ENCODE measurements around the gene CASP8. TPM values are rescaled to one million over a fixed set of nuclear protein-coding genes. Genes with fewer than 3 reads are reported as not detected.

CASP8 gene
- total and polyA plus RNA-seq, 9 donors = 6.7 to 20.2 (median 12.6) TPM

- Histone ChIP-seq H3K36me3 (no peaks in the 10 kb centered on the region), H3K27me3 (no peaks in the 10 kb centered on the region), H3K9me3 (no peaks in the 10 kb centered on the region), H3K4me1 (ENCODE audit: insufficient read depth) (no peaks in the 10 kb centered on the region), H3K27ac (no peak overlapping the region), H3K4me3 (no peak overlapping the region)
- intact Hi-C loops (cut with DNase I) = no loop called here
- WGBS, 3 donors = 89 to 92% (median 91%) methylated on average over 5 of the region's 5 CpGs
- no peak for DNase-seq
- TF ChIP-seq EP300 (IDR thresholded peaks at IDR 0.05) (no peak), POLR2A (IDR thresholded peaks at IDR 0.05) (no peak)
- TF ChIP-seq, protein P1, sequence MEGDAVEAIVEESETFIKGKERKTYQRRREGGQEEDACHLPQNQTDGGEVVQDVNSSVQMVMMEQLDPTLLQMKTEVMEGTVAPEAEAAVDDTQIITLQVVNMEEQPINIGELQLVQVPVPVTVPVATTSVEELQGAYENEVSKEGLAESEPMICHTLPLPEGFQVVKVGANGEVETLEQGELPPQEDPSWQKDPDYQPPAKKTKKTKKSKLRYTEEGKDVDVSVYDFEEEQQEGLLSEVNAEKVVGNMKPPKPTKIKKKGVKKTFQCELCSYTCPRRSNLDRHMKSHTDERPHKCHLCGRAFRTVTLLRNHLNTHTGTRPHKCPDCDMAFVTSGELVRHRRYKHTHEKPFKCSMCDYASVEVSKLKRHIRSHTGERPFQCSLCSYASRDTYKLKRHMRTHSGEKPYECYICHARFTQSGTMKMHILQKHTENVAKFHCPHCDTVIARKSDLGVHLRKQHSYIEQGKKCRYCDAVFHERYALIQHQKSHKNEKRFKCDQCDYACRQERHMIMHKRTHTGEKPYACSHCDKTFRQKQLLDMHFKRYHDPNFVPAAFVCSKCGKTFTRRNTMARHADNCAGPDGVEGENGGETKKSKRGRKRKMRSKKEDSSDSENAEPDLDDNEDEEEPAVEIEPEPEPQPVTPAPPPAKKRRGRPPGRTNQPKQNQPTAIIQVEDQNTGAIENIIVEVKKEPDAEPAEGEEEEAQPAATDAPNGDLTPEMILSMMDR (IDR thresholded peaks at IDR 0.05) = no peak
These were observed 40.8 kb upstream of the CASP8 start for GRCh38 chr2:201219328-201220096.

GRCh38 chr2:201220102-201220570 lies 40.2 kb upstream of the CASP8 start:
- Histone ChIP-seq H3K9me3 (no peaks in the 10 kb centered on the region), H3K4me3 (no peak overlapping the region), H3K36me3 (no peaks in the 10 kb centered on the region), H3K27me3 (no peaks in the 10 kb centered on the region), H3K4me1 (ENCODE audit: insufficient read depth) (no peaks in the 10 kb centered on the region), H3K27ac (no peak overlapping the region)
- TF ChIP-seq, protein P1 (IDR thresholded peaks at IDR 0.05) = no peak
- no peak for TF ChIP-seq EP300 (IDR thresholded peaks at IDR 0.05)
- no peak for TF ChIP-seq POLR2A (IDR thresholded peaks at IDR 0.05)
- 33 to 44% (median 41%) methylated on average over 4 of the region's 4 CpGs for WGBS, 3 donors
- DNase-seq = no peak
- intact Hi-C loops (cut with DNase I) = no loop called here

- 38 to 56% (median 45%) methylated on average over 8 of the region's 8 CpGs for WGBS, 3 donors
- DNase-seq = no peak
- no peaks in the 10 kb centered on the region for H3K27me3 ChIP-seq
- TF ChIP-seq EP300 (IDR thresholded peaks at IDR 0.05) (no peak), POLR2A (IDR thresholded peaks at IDR 0.05) (no peak)
- TF ChIP-seq, protein P1 (IDR thresholded peaks at IDR 0.05) = no peak
- H3K27ac ChIP-seq = no peak overlapping the region
- H3K9me3 ChIP-seq = no peaks in the 10 kb centered on the region
- H3K36me3 ChIP-seq = no peaks in the 10 kb centered on the region
- H3K4me3 ChIP-seq = no peak overlapping the region
- H3K4me1 ChIP-seq (ENCODE audit: insufficient read depth) = no peaks in the 10 kb centered on the region
- intact Hi-C loops (cut with DNase I) = no loop called here
These were observed 37.0 kb upstream of the CASP8 start for GRCh38 chr2:201223089-201224073.

- TF ChIP-seq EP300 (IDR thresholded peaks at IDR 0.05) (no peak), POLR2A (IDR thresholded peaks at IDR 0.05) (no peak)
- TF ChIP-seq, protein P1 (IDR thresholded peaks at IDR 0.05) = no peak
- 81 to 86% (median 85%) methylated on average over 3 of the region's 3 CpGs for WGBS, 3 donors
- Histone ChIP-seq H3K27ac (no peak overlapping the region), H3K4me3 (no peak overlapping the region), H3K27me3 (no peaks in the 10 kb centered on the region), H3K36me3 (no peaks in the 10 kb centered on the region), H3K9me3 (no peaks in the 10 kb centered on the region), H3K4me1 (ENCODE audit: insufficient read depth) (peaks cover 2% of the 10 kb centered on the region)
- DNase-seq = no peak
- intact Hi-C loops (cut with DNase I) = no loop called here
These were observed 31.9 kb upstream of the CASP8 start for GRCh38 chr2:201228271-201228911.
